Activated CD8-positive, alpha-beta T cell treated with anti-CD3 and anti-CD28 coated beads, Interleukin-2, amount 10 ng/mL, durations not matched to agents 7 days and 5 days (primary cell): ENCODE measurements around the gene TSPEAR. TPM values are rescaled to one million over a fixed set of nuclear protein-coding genes. Genes with fewer than 3 reads are reported as not detected.
A peak's percentile ranks its signal among the peaks of the same experiment; 100 is the strongest.

Source experiments
- ATAC-seq: fragments of 150-1000 bp; cut with Tn5 transposase; one replicate; pipeline ENCODE4 v1.10.0; 2021; ENCODE audit warnings: moderate library complexity
- CTCF ChIA-PET: fragments of 350-600 bp; sonication (Branson Sonifier 250); formaldehyde crosslinking; loops from one replicate; lab custom pipeline; 2021; ENCODE audit warnings: antibody characterized with exemption; lab: Charles Lee
- POLR2A ChIA-PET: fragments of 350-600 bp; sonication (Branson Sonifier 250); formaldehyde crosslinking; loops from one replicate; lab custom pipeline; 2021; ENCODE audit warnings: antibody characterized with exemption; lab: Charles Lee
- DNase-seq: peaks from one replicate; pipeline ENCODE4 v3.0.0-alpha.2; 2020
- H3K27ac Mint-ChIP-seq: one replicate; pipeline ENCODE4 v1.8.0; 2021; ENCODE audit warnings: mild to moderate bottlenecking, mixed read lengths
- H3K27me3 Mint-ChIP-seq: one replicate; pipeline ENCODE4 v1.8.0; 2021; ENCODE audit warnings: low read depth, mixed read lengths
- H3K36me3 Mint-ChIP-seq: one replicate; pipeline ENCODE4 v1.8.0; 2021; ENCODE audit warnings: low read depth, mixed read lengths
- H3K4me1 Mint-ChIP-seq: one replicate; pipeline ENCODE4 v1.8.0; 2021; ENCODE audit warnings: low read depth, mixed read lengths
- H3K4me3 Mint-ChIP-seq: one replicate; pipeline ENCODE4 v1.8.0; 2021; ENCODE audit warnings: mild to moderate bottlenecking, mixed read lengths
- H3K9me3 Mint-ChIP-seq: one replicate; pipeline ENCODE4 v1.8.0; 2022; ENCODE audit warnings: mixed read lengths; ENCODE audit not compliant: insufficient read depth
- total RNA-seq, 2 experiments: library from RNA; stranded (reverse); gene quantifications; one replicate each; pipeline ENCODE4 v1.2.3, GENCODE V29; 2021

Gene TSPEAR
- total RNA-seq, 2 experiments from 2014 or later = not detected

- no peak overlapping the region for H3K27ac Mint-ChIP-seq
- CTCF ChIA-PET = interaction anchor here (0.6 to 2.7 kb wide), 30 partner anchors 8 to 422 kb away, joined by 3 to 63 read pairs (median 4); partner anchors contain the start of genes KRTAP12-1, PTTG1IP, SUMO3 and UBE2G2
- H3K36me3 Mint-ChIP-seq = no peaks in the 10 kb centered on the region
- H3K4me1 Mint-ChIP-seq = peaks cover 2% of the 10 kb centered on the region
- H3K9me3 Mint-ChIP-seq = no peaks in the 10 kb centered on the region
- POLR2A ChIA-PET = interaction anchor here (1.3 kb wide), 1 partner anchor 283 kb away, joined by 8 read pairs; no protein-coding TSS in a partner anchor
- H3K27me3 Mint-ChIP-seq = no peaks in the 10 kb centered on the region
- peak; percentile 93 for ATAC-seq
- peak; percentile 81 for DNase-seq
- H3K4me3 Mint-ChIP-seq = peak overlapping the region; percentile 22
Observed at GRCh38 chr21:44510508-44511218, 200.7 kb downstream of the TSPEAR start.

- Mint-ChIP-seq H3K27me3 (no peaks in the 10 kb centered on the region), H3K36me3 (no peaks in the 10 kb centered on the region), H3K4me1 (peaks cover 2% of the 10 kb centered on the region), H3K4me3 (no peak overlapping the region), H3K9me3 (no peaks in the 10 kb centered on the region), H3K27ac (no peak overlapping the region)
- ChIA-PET CTCF (interaction anchor here (0.7 to 2.7 kb wide), 27 partner anchors 8 to 423 kb away, joined by 3 to 63 read pairs (median 4); partner anchors contain the start of genes KRTAP12-1 and UBE2G2), POLR2A (interaction anchor here (1.3 kb wide), 1 partner anchor 283 kb away, joined by 8 read pairs; no protein-coding TSS in a partner anchor)
- DNase-seq = no peak
- ATAC-seq = no peak
Observed at GRCh38 chr21:44510109-44510507, 201.3 kb downstream of the TSPEAR start.

GRCh38 chr21:44509539-44509938 lies 201.8 kb downstream of the TSPEAR start:
- no peak overlapping the region for H3K4me3 Mint-ChIP-seq

GRCh38 chr21:44508711-44509445 lies 202.5 kb downstream of the TSPEAR start:
- Mint-ChIP-seq H3K36me3 (no peaks in the 10 kb centered on the region), H3K27me3 (no peaks in the 10 kb centered on the region), H3K4me3 (no peak overlapping the region), H3K9me3 (no peaks in the 10 kb centered on the region), H3K27ac (no peak overlapping the region), H3K4me1 (peaks cover 6% of the 10 kb centered on the region)
- no peak for ATAC-seq
- no peak for DNase-seq
- POLR2A ChIA-PET = no interaction called here
- CTCF ChIA-PET = interaction anchor here (0.8 kb wide), 1 partner anchor 284 kb away, joined by 3 read pairs; no protein-coding TSS in a partner anchor

More at GRCh38 chr21:44509539-44509938, 201.8 kb downstream of the TSPEAR start:
- ChIA-PET CTCF (interaction anchor here (0.8 to 2.7 kb wide), 16 partner anchors 9 to 423 kb away, joined by 3 to 63 read pairs (median 5); partner anchors contain the start of genes KRTAP12-1 and UBE2G2), POLR2A (interaction anchor here (1.3 kb wide), 1 partner anchor 284 kb away, joined by 8 read pairs; no protein-coding TSS in a partner anchor)
- Mint-ChIP-seq H3K9me3 (no peaks in the 10 kb centered on the region), H3K27ac (no peak overlapping the region), H3K36me3 (no peaks in the 10 kb centered on the region), H3K4me1 (peaks cover 2% of the 10 kb centered on the region), H3K27me3 (no peaks in the 10 kb centered on the region)
- no peak for ATAC-seq
- no peak for DNase-seq

GRCh38 chr21:44508426-44508710 lies 203.0 kb downstream of the TSPEAR start:
- Mint-ChIP-seq H3K4me3 (no peak overlapping the region), H3K27me3 (no peaks in the 10 kb centered on the region), H3K4me1 (peaks cover 8% of the 10 kb centered on the region), H3K27ac (no peak overlapping the region), H3K9me3 (no peaks in the 10 kb centered on the region), H3K36me3 (no peaks in the 10 kb centered on the region)
- no peak for DNase-seq
- no peak for ATAC-seq
- ChIA-PET POLR2A (no interaction called here), CTCF (interaction anchor here (1.4 kb wide), 1 partner anchor 285 kb away, joined by 4 read pairs; no protein-coding TSS in a partner anchor)

- Mint-ChIP-seq H3K4me3 (no peak overlapping the region), H3K4me1 (peaks cover 8% of the 10 kb centered on the region), H3K27ac (no peak overlapping the region), H3K9me3 (no peaks in the 10 kb centered on the region), H3K27me3 (no peaks in the 10 kb centered on the region), H3K36me3 (no peaks in the 10 kb centered on the region)
- ATAC-seq (no peak), DNase-seq (no peak)
- POLR2A ChIA-PET = no interaction called here
- CTCF ChIA-PET = interaction anchor here (1.4 kb wide), 1 partner anchor 286 kb away, joined by 4 read pairs; no protein-coding TSS in a partner anchor
Observed at GRCh38 chr21:44507673-44508425, 203.5 kb downstream of the TSPEAR start.

GRCh38 chr21:44506279-44507255 lies 204.8 kb downstream of the TSPEAR start:
- H3K27me3 Mint-ChIP-seq = no peaks in the 10 kb centered on the region
- no peak overlapping the region for H3K27ac Mint-ChIP-seq
- DNase-seq (no peak), ATAC-seq (no peak)
- ChIA-PET POLR2A (no interaction called here), CTCF (interaction anchor here (1.2 to 1.4 kb wide), 3 partner anchors 18 to 287 kb away, joined by 3 to 6 read pairs (median 4); no protein-coding TSS in a partner anchor)
- no peaks in the 10 kb centered on the region for H3K36me3 Mint-ChIP-seq
- no peak overlapping the region for H3K4me3 Mint-ChIP-seq
- no peaks in the 10 kb centered on the region for H3K9me3 Mint-ChIP-seq
- H3K4me1 Mint-ChIP-seq = peaks cover 8% of the 10 kb centered on the region

- no peak for DNase-seq
- H3K4me1 Mint-ChIP-seq = peaks cover 8% of the 10 kb centered on the region
- H3K9me3 Mint-ChIP-seq = no peaks in the 10 kb centered on the region
- no peaks in the 10 kb centered on the region for H3K36me3 Mint-ChIP-seq
- no peak for ATAC-seq
- ChIA-PET CTCF (interaction anchor here (1.2 to 1.3 kb wide), 2 partner anchors 17 to 287 kb away, joined by 3 to 6 read pairs; no protein-coding TSS in a partner anchor), POLR2A (no interaction called here)
- no peak overlapping the region for H3K4me3 Mint-ChIP-seq
- H3K27me3 Mint-ChIP-seq = no peaks in the 10 kb centered on the region
- H3K27ac Mint-ChIP-seq = no peak overlapping the region
Observed at GRCh38 chr21:44505673-44506278, 205.6 kb downstream of the TSPEAR start.

- CTCF ChIA-PET = interaction anchor here (1.5 kb wide), 1 partner anchor 16 kb away, joined by 5 read pairs; no protein-coding TSS in a partner anchor
- Mint-ChIP-seq H3K36me3 (no peaks in the 10 kb centered on the region), H3K4me1 (peaks cover 7% of the 10 kb centered on the region), H3K27me3 (no peaks in the 10 kb centered on the region), H3K4me3 (no peak overlapping the region), H3K27ac (peak overlapping the region; percentile 70), H3K9me3 (no peaks in the 10 kb centered on the region)
- ATAC-seq (no peak), DNase-seq (peak; percentile 31)
- POLR2A ChIA-PET = no interaction called here
Observed at GRCh38 chr21:44503901-44504399, 207.4 kb downstream of the TSPEAR start.
